ENCODE data around the gene USP35. TPM values are rescaled to one million over a fixed set of nuclear protein-coding genes. Genes with fewer than 3 reads are reported as not detected.

The USP35 gene, protein sequence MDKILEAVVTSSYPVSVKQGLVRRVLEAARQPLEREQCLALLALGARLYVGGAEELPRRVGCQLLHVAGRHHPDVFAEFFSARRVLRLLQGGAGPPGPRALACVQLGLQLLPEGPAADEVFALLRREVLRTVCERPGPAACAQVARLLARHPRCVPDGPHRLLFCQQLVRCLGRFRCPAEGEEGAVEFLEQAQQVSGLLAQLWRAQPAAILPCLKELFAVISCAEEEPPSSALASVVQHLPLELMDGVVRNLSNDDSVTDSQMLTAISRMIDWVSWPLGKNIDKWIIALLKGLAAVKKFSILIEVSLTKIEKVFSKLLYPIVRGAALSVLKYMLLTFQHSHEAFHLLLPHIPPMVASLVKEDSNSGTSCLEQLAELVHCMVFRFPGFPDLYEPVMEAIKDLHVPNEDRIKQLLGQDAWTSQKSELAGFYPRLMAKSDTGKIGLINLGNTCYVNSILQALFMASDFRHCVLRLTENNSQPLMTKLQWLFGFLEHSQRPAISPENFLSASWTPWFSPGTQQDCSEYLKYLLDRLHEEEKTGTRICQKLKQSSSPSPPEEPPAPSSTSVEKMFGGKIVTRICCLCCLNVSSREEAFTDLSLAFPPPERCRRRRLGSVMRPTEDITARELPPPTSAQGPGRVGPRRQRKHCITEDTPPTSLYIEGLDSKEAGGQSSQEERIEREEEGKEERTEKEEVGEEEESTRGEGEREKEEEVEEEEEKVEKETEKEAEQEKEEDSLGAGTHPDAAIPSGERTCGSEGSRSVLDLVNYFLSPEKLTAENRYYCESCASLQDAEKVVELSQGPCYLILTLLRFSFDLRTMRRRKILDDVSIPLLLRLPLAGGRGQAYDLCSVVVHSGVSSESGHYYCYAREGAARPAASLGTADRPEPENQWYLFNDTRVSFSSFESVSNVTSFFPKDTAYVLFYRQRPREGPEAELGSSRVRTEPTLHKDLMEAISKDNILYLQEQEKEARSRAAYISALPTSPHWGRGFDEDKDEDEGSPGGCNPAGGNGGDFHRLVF
- total RNA-seq (2021; ENCODE audit: unreplicated experiment), result 11.8 TPM
- 9.6 TPM for polyA plus RNA-seq (2012; ENCODE audit: insufficient read length)
- percentile 57 among the genes with signal in this experiment for Bru-seq, nascent RNA
- percentile 64 among the genes with signal in this experiment for BruChase-seq, experiment 1, labeled RNA remaining after a 2-hour chase
- BruChase-seq, experiment 2, labeled RNA remaining after a 6-hour chase, result percentile 60 among the genes with signal in this experiment
- long read RNA-seq, partial matches to known transcripts, result 2 of 6 reads
- long read RNA-seq, other reads (novel, unspliced or antisense), result 4 of 6 reads

DNA sequence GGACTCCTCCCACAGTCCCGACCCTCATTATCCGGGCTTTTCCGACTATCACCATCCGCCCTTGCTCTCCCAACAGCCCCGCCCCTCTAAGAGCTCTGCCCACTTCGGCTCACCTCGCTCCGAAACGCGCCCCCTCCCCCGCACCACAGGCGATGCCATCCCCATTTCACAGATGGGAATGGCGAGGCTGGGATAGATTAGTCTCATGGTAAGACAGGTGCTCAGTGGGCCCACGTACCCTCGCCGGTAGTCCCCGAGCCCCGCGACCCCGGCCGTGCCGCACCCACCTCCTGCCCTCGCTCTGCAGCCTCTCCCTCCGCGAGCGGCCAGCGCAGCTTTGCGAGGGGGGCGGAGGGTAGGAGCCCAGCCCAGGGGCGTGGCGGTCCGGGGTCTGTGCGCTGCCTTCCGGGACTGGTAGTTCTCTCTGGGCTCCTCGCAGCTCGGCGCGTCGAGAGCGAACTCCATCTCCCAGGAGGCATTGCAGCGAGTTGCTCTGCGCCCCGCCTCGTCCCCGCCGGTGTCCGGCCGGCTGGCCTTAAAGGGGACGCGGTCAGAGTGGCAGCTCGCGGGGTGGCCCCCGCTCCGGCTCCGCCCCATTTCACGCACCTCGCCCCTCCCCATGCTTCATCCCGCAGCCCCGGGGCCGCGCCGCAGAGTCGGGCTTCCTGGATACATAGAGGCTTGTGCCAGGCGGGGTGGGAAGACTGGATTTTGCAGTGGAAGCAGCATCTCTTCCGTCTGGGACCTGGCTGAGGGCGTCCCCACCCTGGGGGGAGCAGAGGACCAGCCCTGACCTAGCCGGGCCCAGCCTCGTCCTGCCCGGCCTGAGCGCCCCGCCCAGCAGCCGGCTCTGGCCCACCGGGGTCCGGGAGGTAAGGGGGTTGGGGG, at the start of gene USP35, which contains the start of gene KCTD21:
Gene USP35 (plus strand): TSS at position 634 of the 888 bp plus-strand sequence. CDS start 7,327 bp downstream, outside the sequence.
Gene KCTD21 (minus strand): TSS at position 341 of the 888 bp plus-strand sequence. CDS start 14,072 bp downstream, outside the sequence.
- POLR2A ChIA-PET, result interaction anchor here (0.6 to 0.7 kb wide), 3 partner anchors 29 to 530 kb away, joined by 4 to 13 read pairs (median 6); no protein-coding TSS in a partner anchor
- Histone ChIP-seq H3K9me3 (ENCODE audit: control insufficient read depth, insufficient read depth, low read depth, low read length) (no peaks in the 10 kb centered on the region), H3K36me3 (ENCODE audit: control insufficient read depth, insufficient read depth, low read length) (no peaks in the 10 kb centered on the region), H3K4me1 (ENCODE audit: control insufficient read depth, insufficient read depth, low read length) (peaks cover 27% of the 10 kb centered on the region), H3K27ac (ENCODE audit: low read length) (peak within 1 kb of the TSS; percentile 80), H3K27me3 (ENCODE audit: control insufficient read depth, insufficient read depth, low read length) (no peaks in the 10 kb centered on the region), H3K4me3 (ENCODE audit: low read depth in 2 of 2, low read length in 2 of 2) (peak within 1 kb of the TSS; percentile 75 to 89)
- intact Hi-C loops (cut with micrococcal nuclease; ENCODE audit: unreplicated experiment) (no loop called here), in situ Hi-C loops (cut with HindIII; ENCODE audit: low pct_unique_long_range_greater_than_20kb, low sequenced_read_pairs) (no loop called here)
- BruUV-seq (replicated peaks), result no TSS peak
- ATAC-seq (peak; percentile 98), DNase-seq (ENCODE audit: low read depth, low spot score) (peak; percentile 85)
- TF ChIP-seq, protein P1, sequence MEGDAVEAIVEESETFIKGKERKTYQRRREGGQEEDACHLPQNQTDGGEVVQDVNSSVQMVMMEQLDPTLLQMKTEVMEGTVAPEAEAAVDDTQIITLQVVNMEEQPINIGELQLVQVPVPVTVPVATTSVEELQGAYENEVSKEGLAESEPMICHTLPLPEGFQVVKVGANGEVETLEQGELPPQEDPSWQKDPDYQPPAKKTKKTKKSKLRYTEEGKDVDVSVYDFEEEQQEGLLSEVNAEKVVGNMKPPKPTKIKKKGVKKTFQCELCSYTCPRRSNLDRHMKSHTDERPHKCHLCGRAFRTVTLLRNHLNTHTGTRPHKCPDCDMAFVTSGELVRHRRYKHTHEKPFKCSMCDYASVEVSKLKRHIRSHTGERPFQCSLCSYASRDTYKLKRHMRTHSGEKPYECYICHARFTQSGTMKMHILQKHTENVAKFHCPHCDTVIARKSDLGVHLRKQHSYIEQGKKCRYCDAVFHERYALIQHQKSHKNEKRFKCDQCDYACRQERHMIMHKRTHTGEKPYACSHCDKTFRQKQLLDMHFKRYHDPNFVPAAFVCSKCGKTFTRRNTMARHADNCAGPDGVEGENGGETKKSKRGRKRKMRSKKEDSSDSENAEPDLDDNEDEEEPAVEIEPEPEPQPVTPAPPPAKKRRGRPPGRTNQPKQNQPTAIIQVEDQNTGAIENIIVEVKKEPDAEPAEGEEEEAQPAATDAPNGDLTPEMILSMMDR (IDR thresholded peaks at IDR 0.05), result no peak
- TF ChIP-seq SIN3A (IDR thresholded peaks at IDR 0.05; ENCODE audit: borderline replicate concordance, insufficient read depth, low read depth, low read length) (peak; percentile 39; the same call in 1 of the 2 replicates), POLR2AphosphoS5 (IDR thresholded peaks at IDR 0.05; ENCODE audit: low read depth, low read length) (peak; percentile 84), TCF7L2 (IDR thresholded peaks at IDR 0.05; ENCODE audit: low read depth, low read length) (peak; percentile 55)
- TF ChIP-seq, protein P2, sequence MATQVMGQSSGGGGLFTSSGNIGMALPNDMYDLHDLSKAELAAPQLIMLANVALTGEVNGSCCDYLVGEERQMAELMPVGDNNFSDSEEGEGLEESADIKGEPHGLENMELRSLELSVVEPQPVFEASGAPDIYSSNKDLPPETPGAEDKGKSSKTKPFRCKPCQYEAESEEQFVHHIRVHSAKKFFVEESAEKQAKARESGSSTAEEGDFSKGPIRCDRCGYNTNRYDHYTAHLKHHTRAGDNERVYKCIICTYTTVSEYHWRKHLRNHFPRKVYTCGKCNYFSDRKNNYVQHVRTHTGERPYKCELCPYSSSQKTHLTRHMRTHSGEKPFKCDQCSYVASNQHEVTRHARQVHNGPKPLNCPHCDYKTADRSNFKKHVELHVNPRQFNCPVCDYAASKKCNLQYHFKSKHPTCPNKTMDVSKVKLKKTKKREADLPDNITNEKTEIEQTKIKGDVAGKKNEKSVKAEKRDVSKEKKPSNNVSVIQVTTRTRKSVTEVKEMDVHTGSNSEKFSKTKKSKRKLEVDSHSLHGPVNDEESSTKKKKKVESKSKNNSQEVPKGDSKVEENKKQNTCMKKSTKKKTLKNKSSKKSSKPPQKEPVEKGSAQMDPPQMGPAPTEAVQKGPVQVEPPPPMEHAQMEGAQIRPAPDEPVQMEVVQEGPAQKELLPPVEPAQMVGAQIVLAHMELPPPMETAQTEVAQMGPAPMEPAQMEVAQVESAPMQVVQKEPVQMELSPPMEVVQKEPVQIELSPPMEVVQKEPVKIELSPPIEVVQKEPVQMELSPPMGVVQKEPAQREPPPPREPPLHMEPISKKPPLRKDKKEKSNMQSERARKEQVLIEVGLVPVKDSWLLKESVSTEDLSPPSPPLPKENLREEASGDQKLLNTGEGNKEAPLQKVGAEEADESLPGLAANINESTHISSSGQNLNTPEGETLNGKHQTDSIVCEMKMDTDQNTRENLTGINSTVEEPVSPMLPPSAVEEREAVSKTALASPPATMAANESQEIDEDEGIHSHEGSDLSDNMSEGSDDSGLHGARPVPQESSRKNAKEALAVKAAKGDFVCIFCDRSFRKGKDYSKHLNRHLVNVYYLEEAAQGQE (IDR thresholded peaks at IDR 0.05; ENCODE audit: insufficient read depth in 1 of 2, low read depth in 2 of 2, low read length in 1 of 2), result peak in 1 of 2 experiments; percentile 60; a peak in 1 of 4 replicates
- CTCF ChIA-PET, result no interaction called here

Measured in Panc1 (cell line).